Body of pancreas (tissue), 4 donors: ENCODE measurements around the gene CLDN7.

Experiments
- CTCF ChIP-seq, 7 experiments: fragments of 450-650 bp in 4 of 7; fragments of 200-600 bp in 3 of 7; sonication (generic) in 3 of 7; IDR thresholded peaks; one replicate each; pipeline ENCODE4 v1.5.1; 2016 to 2019; ENCODE audit warnings: antibody characterized with exemption in 7 of 7
- POLR2A ChIP-seq, 3 donors: fragments of 450-650 bp; IDR thresholded peaks; one replicate each; pipeline ENCODE4 v1.6.1; 2016; ENCODE audit warnings: antibody characterized with exemption in 3 of 3, mild to moderate bottlenecking in 2 of 3

- TF ChIP-seq CTCF (IDR thresholded peaks at IDR 0.05) (peak in 4 of 7 experiments; percentile 20 to 39 (median 32)), POLR2A (IDR thresholded peaks at IDR 0.05) (peak; percentile 37 to 80 (median 78))
These were observed 9.9 kb downstream of the CLDN7 start, which contains the start of gene ELP5 for GRCh38 chr17:7252176-7253043.
